Cardiac fibroblast (primary cell): ENCODE data around the gene NOP53.
"Not testable (repeated sequence)": the region's sequence is repeated elsewhere in the genome, so short reads cannot be mapped to it uniquely, and the experiment has no call there.

Experiments used
- DNase-seq, 2 donors: peaks; one replicate each; pipeline versions ENCODE4 v3.0.0 to v3.0.0-alpha.2; 2010; ENCODE audit warnings: low read depth in 2 of 2
- H3K4me3 ChIP-seq, 2 donors: replicated peaks in 1 of 2; 1 replicate in 1 of 2; 2 replicates in 1 of 2; pipeline ENCODE4 v1.5.1; 2011; ENCODE audit warnings: low read depth in 2 of 2, low read length in 2 of 2, mild to moderate bottlenecking in 2 of 2, moderate library complexity in 1 of 2
- TF ChIP-seq, protein P1 (sequence below): IDR thresholded peaks from one replicate; pipeline ENCODE4 v1.5.1; 2011; ENCODE audit warnings: low read depth, mild to moderate bottlenecking, low read length, inconsistent platforms

NOP53 gene

DNA sequence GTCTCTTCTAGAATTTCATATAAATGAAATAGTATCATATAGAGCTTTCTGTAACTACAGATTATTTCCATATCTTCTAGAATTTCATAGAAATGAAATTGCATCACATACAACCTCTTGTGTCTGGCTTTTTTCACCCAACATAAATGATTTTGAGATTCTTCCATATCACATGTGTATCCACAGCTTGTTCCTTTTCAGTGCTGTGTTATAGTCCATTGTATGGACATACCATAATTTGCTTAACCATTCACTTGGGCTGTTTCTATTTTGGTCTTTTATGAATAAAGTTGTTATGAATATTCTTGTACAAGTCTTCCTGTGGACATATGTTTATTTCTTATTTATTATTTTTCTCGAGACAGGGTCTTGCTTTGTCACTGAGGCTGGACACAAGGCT, 47.3 kb downstream of the NOP53 start:
- H3K4me3 ChIP-seq = no peak overlapping the region
- DNase-seq = no peak
- TF ChIP-seq, protein P1, sequence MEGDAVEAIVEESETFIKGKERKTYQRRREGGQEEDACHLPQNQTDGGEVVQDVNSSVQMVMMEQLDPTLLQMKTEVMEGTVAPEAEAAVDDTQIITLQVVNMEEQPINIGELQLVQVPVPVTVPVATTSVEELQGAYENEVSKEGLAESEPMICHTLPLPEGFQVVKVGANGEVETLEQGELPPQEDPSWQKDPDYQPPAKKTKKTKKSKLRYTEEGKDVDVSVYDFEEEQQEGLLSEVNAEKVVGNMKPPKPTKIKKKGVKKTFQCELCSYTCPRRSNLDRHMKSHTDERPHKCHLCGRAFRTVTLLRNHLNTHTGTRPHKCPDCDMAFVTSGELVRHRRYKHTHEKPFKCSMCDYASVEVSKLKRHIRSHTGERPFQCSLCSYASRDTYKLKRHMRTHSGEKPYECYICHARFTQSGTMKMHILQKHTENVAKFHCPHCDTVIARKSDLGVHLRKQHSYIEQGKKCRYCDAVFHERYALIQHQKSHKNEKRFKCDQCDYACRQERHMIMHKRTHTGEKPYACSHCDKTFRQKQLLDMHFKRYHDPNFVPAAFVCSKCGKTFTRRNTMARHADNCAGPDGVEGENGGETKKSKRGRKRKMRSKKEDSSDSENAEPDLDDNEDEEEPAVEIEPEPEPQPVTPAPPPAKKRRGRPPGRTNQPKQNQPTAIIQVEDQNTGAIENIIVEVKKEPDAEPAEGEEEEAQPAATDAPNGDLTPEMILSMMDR = no peak

DNA sequence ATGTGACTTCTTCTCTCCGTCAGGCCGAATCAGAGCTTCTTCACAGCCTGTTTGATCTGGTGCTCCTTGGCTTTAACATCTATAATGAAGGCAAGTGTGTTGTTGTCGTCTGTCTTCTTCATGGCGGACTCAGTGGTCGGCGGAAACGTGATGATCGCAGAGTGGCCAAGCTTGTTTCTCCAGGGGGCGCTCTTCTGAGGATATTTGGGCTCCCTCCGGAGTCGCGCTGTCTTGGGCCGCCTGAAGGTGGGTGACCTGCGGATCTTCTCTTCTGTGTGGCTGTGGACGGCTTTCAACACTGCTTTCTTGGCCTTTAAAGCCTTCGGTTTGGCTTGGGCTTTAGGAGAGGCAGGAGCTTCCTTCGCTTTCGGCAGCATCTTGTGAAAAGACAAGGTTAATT, 49.2 kb downstream of the NOP53 start:
- H3K4me3 ChIP-seq = no peak overlapping the region
- TF ChIP-seq, protein P1 = no peak
- no peak for DNase-seq

DNA sequence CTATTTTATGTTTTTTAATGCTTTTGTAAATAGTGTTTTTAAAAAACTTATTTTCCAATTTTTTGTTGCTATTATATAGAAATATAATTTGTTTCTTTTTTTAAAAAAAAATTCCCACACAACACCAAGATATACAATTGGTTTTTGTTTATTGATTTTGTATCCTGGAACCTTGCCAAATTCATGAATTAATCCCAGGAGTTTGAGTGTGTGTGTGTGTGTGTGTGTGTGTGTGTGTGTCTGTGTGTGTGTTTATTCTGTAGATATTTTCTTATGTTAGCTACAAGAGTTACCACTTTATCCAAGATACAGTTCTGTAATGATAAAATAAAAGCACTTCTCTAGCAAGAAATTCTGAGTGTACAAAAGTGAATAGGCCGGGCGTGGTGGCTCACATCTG, 51.4 kb downstream of the NOP53 start:
- no peak overlapping the region for H3K4me3 ChIP-seq
- no peak for DNase-seq
- TF ChIP-seq, protein P1 = no peak

DNA sequence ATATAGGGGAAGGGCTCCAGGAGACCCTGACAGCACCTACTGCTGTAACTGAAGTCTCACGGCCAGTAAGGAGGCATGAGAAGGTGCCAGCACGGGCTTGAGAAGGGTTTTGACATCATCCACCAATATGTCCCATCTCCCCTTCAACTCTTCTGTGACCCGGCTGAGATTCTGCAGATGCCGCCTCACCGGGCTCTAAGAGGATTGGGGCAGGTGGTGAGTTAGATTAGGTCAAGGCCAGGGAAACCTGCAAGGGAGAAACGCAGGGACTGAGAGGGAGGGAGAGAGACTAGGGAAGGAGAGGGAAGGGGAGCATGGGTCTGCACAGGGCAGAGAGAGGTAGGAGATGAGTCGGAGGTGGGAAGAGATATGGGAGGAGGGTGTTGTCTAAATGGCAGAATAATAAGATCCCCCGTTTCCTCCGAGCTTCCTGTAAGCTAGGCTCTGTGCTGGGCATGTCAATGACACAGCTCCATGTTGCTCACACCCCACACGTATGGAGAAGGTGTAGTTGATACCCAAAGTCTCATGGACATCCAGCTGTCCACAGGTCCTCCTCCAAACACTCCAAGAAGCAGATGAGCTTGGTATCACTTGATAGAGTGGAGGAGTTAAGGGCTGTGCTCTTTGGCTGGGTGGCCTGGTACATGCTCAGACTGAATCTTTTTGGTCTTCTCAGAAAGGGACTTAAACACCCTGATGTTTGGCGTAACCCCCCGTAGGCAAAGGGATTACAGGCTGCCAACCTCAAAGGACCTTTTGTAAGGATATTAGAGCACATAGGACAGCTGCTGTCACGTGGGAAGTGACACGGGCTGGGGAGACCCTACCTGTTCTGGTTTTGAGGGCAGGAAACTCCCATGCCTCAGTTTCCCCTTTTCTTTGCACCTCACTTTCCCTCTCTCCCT, 52.9 kb downstream of the NOP53 start:
- no peak for DNase-seq
- TF ChIP-seq, protein P1 = no peak
- H3K4me3 ChIP-seq = no peak overlapping the region

DNA sequence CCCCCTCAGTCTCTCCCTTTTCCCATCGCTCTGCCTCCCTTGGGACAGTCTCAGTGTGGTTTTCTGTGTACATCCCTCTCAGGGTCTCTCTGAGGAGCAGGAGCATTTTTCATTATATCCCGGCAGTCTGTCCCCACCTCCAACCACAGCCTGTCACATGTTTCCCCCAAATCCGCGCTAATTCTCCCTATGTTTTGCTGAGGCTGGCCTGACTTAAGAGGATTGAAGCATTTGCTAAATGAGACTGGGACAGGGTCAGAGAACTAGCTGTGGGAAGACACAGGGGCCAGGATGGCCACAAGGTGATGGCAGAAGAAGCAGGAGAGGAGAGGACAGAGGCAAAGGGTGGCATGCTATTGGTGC, 53.5 kb downstream of the NOP53 start:
- TF ChIP-seq, protein P1 = no peak
- no peak for DNase-seq
- no peak overlapping the region for H3K4me3 ChIP-seq

DNA sequence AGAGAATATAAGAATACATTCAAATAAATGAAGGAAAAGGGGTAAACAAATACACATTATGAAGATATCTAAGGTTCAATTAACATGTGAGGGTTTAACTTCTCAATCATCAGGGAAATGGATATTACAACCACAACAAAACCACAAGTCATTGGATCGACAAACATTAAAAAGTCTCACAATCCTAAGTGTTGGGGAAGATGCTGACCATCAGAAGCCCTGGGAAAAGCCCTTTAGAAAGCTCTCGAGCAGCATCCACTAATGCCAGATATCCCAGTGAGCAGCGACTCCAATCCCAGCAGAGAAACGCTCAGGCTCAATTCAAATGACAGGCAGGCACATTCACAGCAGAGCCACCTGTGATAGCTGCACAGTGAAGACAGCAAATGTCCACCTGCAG, 55.9 kb downstream of the NOP53 start:
- no peak overlapping the region for H3K4me3 ChIP-seq
- TF ChIP-seq, protein P1 = no peak
- DNase-seq = no peak

DNA sequence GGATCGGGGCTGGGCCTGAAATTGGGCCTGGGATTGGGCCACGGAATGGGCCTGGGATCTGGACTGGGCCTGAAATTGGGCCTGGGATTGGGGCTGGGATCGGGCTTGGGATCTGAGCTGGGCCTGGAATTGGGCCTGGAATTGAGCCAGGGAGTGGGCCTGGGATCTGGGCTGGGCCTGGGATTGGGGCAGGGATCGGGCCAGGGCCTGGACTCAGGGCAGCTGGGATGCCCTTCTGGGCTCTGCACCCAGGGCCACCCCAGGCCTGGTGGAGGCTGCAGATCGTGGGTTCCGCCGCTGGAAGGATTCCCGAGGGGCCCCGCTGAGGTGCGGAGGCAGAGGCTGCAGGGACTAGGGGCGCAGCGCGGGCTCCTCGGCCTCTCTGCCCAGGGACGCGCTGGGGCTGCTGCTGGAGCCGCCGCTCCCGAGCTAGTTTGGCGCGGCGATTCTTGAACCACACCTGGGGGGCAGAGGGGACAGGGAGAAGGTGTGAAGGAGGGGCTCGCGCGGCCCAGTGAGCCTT, 57.2 kb downstream of the NOP53 start:
- H3K4me3 ChIP-seq = no peak overlapping the region
- DNase-seq = no peak
- TF ChIP-seq, protein P1 = no peak

DNA sequence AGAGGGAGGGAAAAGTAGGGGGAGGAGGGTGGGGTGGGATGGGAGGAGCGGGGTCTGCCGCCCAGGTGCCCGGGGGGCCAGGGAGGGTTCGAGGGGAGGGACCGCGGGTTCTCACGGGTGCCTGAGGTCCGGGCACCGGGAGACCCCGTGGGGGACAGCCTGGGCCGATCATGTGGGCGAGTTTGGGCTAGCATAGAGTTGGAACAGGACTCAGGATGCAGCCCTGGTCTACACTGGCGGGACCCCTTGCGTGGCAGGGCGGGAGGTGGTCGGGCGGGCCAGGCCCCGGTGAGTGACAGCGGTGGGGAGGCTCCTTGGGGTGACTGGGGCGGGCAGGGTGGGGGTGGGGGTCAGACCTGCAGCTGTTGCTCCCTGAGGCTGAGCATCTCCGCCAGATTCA, 57.8 kb downstream of the NOP53 start:
- not testable (repeated sequence) for DNase-seq, H3K4me3 ChIP-seq

DNA sequence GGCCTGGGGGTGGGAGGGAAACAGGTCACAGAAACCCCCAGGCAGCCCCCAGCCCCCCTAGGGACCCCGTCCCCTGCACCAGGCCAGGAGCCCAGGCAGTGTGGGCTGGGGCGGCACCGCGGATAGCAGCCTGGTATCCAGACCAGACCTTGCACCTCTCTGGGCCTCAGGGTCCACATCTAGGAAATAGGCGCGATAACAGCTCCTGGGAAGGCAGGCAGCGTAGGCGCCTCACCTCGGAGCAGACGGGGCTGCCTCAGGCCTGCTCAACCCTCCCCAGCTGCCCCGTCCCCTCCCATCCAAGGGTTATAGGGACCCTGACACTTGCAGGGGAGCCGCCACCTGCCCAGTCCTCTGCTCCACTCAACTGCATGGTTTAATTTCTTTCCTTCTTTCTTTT, 58.3 kb downstream of the NOP53 start:
- DNase-seq, H3K4me3 ChIP-seq: not testable (repeated sequence)

DNA sequence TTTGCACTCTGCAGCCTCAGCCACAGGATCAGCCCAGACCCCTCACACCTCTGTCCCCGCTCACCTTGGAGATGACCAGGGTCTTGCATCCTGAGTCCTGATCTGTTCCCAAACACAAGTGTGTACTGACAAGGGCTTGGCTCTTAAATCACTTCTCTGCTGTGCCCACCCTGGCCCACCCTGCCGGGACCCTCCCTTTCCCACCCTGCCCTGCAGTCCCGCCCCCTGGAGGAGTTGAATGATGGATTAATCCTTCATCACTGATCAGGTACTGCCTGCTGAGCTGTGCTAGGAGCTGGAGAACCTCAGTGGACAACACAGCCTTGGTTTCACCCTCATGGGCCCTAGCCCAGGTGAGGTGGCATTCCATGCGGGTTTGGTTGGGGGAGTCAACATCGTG, 59.1 kb downstream of the NOP53 start, which contains the start of gene TPRX1:
Gene TPRX1, minus strand, starts transcription at position 101 of the 400 bp plus-strand sequence. Its CDS starts 12 bp downstream, at position 89.
- not testable (repeated sequence) for H3K4me3 ChIP-seq, DNase-seq
